Testis (tissue), 2 donors: ENCODE data around the gene MLKL.

Experiments
- POLR2A ChIP-seq: fragments of 450-650 bp; IDR thresholded peaks from one replicate; pipeline ENCODE4 v1.6.1; 2017; ENCODE audit warnings: antibody characterized with exemption, mild to moderate bottlenecking, moderate library complexity
- TF ChIP-seq, protein P1 (sequence below), 3 experiments: fragments of 450-650 bp in 2 of 3; fragments of 200-600 bp in 1 of 3; sonication (generic) in 1 of 3; IDR thresholded peaks; one replicate each; pipeline ENCODE4 v1.5.1; 2016 to 2019; ENCODE audit warnings: antibody characterized with exemption in 3 of 3, mild to moderate bottlenecking in 2 of 3, moderate library complexity in 1 of 3

DNA sequence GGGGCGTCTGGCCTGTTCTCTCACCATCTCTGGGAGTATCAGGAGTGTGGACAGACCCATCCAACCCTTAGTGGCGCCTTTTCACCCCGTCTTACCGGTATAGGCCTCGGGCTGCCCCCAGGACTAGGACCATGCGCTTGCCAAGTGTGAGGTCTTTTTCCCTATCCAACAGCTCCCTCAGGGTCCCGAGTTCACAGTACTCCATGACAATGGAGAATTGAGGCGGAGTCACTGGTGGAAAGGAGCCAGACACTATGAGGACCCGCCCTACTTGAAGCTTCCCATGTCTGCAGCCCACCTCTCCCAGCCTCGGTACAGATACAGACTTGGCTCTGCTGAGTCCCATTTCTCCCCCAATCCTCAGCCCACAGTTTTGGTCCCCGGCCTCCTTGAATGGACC is 18.1 kb downstream of the MLKL start:
- TF ChIP-seq, protein P1, sequence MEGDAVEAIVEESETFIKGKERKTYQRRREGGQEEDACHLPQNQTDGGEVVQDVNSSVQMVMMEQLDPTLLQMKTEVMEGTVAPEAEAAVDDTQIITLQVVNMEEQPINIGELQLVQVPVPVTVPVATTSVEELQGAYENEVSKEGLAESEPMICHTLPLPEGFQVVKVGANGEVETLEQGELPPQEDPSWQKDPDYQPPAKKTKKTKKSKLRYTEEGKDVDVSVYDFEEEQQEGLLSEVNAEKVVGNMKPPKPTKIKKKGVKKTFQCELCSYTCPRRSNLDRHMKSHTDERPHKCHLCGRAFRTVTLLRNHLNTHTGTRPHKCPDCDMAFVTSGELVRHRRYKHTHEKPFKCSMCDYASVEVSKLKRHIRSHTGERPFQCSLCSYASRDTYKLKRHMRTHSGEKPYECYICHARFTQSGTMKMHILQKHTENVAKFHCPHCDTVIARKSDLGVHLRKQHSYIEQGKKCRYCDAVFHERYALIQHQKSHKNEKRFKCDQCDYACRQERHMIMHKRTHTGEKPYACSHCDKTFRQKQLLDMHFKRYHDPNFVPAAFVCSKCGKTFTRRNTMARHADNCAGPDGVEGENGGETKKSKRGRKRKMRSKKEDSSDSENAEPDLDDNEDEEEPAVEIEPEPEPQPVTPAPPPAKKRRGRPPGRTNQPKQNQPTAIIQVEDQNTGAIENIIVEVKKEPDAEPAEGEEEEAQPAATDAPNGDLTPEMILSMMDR (IDR thresholded peaks at IDR 0.05), result no peak
- TF ChIP-seq POLR2A, result no peak
